Measurements from ENCODE around the gene NFYB. TPM values are rescaled to one million over a fixed set of nuclear protein-coding genes. Genes with fewer than 3 reads are reported as not detected.
"Not testable (repeated sequence)": the region's sequence is repeated elsewhere in the genome, so short reads cannot be mapped to it uniquely, and the experiment has no call there.

NFYB gene
- total RNA-seq, 1 donor from 2014 or later = 62.8 TPM

DNA sequence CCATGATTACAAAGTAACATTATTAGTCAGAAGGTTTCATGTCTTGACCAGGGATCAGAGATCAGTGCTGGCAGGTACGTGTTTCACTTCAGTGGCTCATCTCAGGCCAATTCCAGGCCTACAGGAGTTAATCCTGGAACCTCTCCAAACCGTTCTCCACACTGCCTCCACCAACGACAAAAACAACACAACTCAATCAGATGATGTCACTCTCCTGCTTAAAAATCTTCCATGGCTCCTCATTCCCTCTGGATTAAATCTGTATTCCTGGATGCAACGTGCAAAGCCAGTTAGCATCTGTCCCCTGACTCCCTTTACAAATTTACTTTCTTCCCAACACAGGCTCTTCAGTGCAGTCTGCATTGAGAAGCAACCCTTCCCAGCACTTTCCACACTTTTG, 43.3 kb upstream of the NFYB start:
- Histone ChIP-seq H3K4me3 (no peak overlapping the region), H3K4me1 (peaks cover 15 to 48% of the 10 kb centered on the region in 2 donors)
- intact Hi-C loops (cut with DNase I) = no loop called here

GRCh38 chr12:104180374-104180773, 42.4 kb upstream of the NFYB start:
- Histone ChIP-seq H3K27ac (peak overlapping the region; percentile 75 to 86), H3K27me3 (no peaks in the 10 kb centered on the region), H3K4me1 (peaks cover 15 to 46% of the 10 kb centered on the region in 2 donors), H3K36me3 (no peaks in the 10 kb centered on the region), H3K9me3 (peaks cover 4 to 13% of the 10 kb centered on the region in 2 donors), H3K4me3 (no peak overlapping the region)
- intact Hi-C loops (cut with DNase I) = no loop called here
- TF ChIP-seq, protein P1, sequence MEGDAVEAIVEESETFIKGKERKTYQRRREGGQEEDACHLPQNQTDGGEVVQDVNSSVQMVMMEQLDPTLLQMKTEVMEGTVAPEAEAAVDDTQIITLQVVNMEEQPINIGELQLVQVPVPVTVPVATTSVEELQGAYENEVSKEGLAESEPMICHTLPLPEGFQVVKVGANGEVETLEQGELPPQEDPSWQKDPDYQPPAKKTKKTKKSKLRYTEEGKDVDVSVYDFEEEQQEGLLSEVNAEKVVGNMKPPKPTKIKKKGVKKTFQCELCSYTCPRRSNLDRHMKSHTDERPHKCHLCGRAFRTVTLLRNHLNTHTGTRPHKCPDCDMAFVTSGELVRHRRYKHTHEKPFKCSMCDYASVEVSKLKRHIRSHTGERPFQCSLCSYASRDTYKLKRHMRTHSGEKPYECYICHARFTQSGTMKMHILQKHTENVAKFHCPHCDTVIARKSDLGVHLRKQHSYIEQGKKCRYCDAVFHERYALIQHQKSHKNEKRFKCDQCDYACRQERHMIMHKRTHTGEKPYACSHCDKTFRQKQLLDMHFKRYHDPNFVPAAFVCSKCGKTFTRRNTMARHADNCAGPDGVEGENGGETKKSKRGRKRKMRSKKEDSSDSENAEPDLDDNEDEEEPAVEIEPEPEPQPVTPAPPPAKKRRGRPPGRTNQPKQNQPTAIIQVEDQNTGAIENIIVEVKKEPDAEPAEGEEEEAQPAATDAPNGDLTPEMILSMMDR (IDR thresholded peaks at IDR 0.05) = no peak
- DNase-seq (ENCODE audit: low spot score in 2 of 2) = no peak

More for the DNA sequence above, 43.3 kb upstream of the NFYB start:
- Histone ChIP-seq H3K36me3 (no peaks in the 10 kb centered on the region), H3K27ac (peak overlapping the region; percentile 75 to 86), H3K27me3 (no peaks in the 10 kb centered on the region), H3K9me3 (peaks cover 4 to 13% of the 10 kb centered on the region in 2 donors)
- TF ChIP-seq, protein P1 (IDR thresholded peaks at IDR 0.05) = no peak
- DNase-seq (ENCODE audit: low spot score in 2 of 2) = no peak

DNA sequence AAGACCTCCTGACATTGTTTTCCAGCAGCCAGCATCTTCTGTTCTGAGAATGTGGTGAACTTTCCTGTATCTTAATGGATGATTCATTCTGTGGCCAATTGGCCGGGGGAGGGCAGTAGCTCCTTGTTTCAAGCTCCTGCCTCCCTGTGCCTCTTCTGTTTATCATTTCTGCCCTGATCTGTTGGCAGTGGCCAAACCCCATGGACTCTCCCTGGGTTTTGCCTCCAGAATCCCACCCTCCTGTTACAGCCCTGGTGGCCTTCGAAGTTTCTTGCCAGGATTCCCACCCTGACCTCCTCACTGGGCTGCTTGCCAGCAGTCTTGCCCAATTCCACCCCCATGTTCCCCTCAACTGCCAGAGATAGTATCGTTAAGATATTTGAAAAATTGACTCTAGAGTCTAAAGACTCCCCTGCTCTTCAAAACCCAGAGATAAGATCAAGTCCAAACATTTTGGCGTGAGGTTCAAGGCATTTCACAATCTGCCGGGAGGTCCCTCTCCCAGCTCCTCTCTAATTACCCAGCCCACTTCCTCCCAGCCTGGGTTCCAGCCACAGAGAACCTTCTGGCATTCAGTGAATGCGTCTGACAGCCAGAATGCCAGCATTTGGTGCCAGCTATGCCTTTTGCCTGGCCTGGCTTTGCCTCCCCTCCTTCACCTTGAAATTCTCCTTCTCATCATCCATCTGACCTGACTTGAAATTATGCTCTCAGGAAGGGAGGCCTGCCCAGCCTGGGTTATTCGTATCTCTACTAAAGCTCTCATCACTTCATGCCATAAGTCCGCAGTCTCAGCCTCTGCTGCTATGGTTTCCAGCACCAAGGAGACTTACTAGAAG, 39.9 kb upstream of the NFYB start:
- Histone ChIP-seq H3K27ac (peak overlapping the region; percentile 78), H3K27me3 (no peaks in the 10 kb centered on the region), H3K4me3 (no peak overlapping the region), H3K36me3 (no peaks in the 10 kb centered on the region), H3K4me1 (peaks cover 15 to 39% of the 10 kb centered on the region in 2 donors), H3K9me3 (no peaks in the 10 kb centered on the region)
- intact Hi-C loops (cut with DNase I) = loop anchor here (2.0 kb wide), 2 partner anchors 37 to 41 kb away; partner anchors contain the start of gene TXNRD1
- DNase-seq (ENCODE audit: low spot score in 2 of 2) = peak; percentile 61 to 92
- TF ChIP-seq, protein P1 (IDR thresholded peaks at IDR 0.05) = peak in 2 of 3 experiments; percentile 31 to 54

DNA sequence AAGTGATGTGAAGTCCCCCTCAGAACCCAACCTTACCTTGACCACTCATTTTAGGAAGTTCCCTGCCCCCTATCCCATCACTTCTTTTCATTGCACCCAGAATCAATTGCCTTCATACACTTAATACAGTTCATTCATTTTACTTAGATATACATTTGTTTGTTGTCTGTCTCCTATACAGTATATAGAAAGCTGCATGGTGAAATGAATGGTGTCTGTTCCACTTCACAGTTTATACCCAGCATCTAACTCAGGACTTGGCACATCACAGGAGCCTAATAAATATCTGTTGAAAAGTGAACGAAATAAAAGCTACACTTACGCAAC, 39.3 kb upstream of the NFYB start:
- H3K36me3 ChIP-seq = no peaks in the 10 kb centered on the region
- H3K27ac ChIP-seq = peak overlapping the region; percentile 34 to 78
- DNase-seq (ENCODE audit: low spot score in 2 of 2) = no peak
- intact Hi-C loops (cut with DNase I) = loop anchor here (2.0 kb wide), 1 partner anchor 38 kb away; the partner anchor contains the start of gene TXNRD1
- TF ChIP-seq, protein P1 (IDR thresholded peaks at IDR 0.05) = no peak
- H3K27me3 ChIP-seq = no peaks in the 10 kb centered on the region
- no peaks in the 10 kb centered on the region for H3K9me3 ChIP-seq
- H3K4me3 ChIP-seq = no peak overlapping the region
- peaks cover 15 to 35% of the 10 kb centered on the region in 2 donors for H3K4me1 ChIP-seq

DNA sequence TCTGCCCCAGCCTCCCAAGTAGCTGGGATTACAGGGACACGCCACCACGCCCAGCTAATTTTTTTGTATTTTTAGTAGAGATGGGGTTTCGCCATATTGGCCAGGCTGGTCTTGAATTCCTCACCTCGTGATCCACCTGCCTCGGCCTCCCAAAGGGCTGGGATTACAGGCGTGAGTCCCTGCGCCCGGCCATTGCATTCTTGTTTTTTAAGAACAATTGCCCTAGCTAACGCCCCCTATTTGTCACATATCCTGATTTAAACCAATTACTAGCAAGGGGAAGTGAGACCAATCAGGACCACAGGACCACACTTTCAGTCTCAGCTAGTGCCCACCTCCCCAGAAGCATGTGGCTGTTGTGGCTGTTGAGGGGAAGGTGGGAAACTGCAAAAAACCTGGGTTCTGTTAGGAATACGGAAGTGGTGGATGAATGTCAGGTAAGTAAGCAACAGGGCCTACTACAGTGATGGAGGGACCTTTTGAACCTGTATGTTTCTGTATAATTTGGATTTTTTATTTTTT, 37.8 kb upstream of the NFYB start:
- intact Hi-C loops (cut with DNase I) = loop anchor here (2.0 kb wide), 1 partner anchor 39 kb away; the partner anchor contains the start of gene TXNRD1
- Histone ChIP-seq H3K9me3 (no peaks in the 10 kb centered on the region), H3K27me3 (no peaks in the 10 kb centered on the region), H3K27ac (no peak overlapping the region), H3K36me3 (no peaks in the 10 kb centered on the region), H3K4me3 (no peak overlapping the region), H3K4me1 (peaks cover 4 to 22% of the 10 kb centered on the region in 2 donors)
- no peak for DNase-seq (ENCODE audit: low spot score in 2 of 2)
- TF ChIP-seq, protein P1 (IDR thresholded peaks at IDR 0.05) = no peak

- DNase-seq (ENCODE audit: low spot score in 2 of 2); H3K9me3 ChIP-seq; H3K36me3 ChIP-seq; H3K4me3 ChIP-seq; intact Hi-C loops (cut with DNase I); H3K27me3 ChIP-seq; H3K27ac ChIP-seq: not testable (repeated sequence)
- peaks cover 4 to 19% of the 10 kb centered on the region in 2 donors for H3K4me1 ChIP-seq
These were observed 35.8 kb upstream of the NFYB start for GRCh38 chr12:104173804-104174203.

Data from ascending aorta (tissue), 2 donors.